Limb (tissue), 2 donors: ENCODE results near the gene QDPR.
"Not testable (repeated sequence)": the region's sequence is repeated elsewhere in the genome, so short reads cannot be mapped to it uniquely, and the experiment has no call there.

ENCODE experiments used
- DNase-seq, 2 donors: peaks; one replicate each; pipeline ENCODE4 v3.0.0-alpha.2; 2016; ENCODE audit errors: extremely low spot score in 2 of 2

Gene QDPR

GRCh38 chr4:17511950-17512795 lies at the start of gene QDPR:
QDPR (minus strand) TSS chr4:17512090; CDS start chr4:17512054, 36 bp downstream.
- peak; percentile 67 to 84 for DNase-seq

DNA sequence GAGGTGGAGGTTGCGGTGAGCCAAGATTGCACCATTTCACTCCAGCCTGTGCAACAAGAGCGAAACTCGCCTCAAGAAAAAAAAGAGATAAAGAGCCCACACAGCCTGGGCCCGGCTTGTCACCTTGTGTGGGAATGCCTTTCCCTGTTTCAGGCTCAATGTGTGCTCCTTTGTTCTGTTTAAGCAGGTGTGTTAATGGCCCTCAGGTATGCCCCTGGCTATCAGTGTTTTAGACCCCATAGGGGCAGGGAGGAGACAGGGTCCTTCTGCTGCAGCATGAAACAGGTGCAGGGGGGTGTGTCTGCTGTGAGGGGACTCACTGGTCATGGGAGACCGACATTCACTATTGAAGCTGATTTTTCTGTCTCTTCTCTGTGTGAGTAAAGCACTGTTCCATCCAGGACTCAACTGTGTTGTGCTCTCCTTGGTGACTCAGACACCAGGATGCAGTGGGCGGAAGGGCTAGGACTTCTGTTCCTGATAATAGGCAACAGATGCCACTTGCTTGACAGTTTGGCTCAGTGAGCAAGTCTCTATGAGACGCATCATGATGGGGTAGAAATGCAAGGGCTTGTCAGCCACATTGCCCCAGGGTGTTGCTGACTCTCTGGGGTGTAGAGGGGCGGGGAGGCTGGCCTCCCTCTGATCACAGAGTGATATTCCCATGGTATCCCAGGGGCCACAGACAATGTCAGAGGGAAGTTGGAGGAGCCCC lies 49.5 kb upstream of the QDPR start:
- DNase-seq = no peak

DNA sequence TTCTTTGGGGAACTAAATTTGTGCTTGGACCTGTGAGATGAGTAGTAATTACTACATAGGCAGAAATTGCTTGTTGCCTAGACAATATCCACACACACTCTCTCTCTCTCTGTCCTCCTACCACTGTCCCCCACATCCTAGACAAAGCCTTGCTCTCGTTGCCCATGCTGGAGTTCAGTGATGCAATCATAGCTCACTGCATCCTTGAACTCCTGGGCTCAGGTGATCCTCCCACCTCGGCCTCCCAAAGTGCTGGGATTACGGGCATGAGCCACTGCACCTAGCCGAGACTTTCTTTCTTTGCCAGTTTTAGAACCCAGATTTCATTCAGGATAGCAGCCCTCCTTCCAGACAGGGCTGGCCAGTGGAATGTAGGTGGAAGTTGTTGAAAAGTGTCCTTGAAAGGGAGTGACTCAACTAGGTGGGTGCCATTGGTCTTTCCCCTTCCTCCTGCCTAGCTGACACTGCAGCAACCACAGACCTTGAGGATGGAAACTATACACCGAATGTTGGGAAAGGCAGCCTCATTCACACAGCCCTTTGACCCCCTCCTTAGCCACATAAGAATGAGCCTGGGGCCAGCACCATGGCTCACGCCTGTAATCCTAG lies 48.3 kb upstream of the QDPR start:
- DNase-seq = no peak

DNA sequence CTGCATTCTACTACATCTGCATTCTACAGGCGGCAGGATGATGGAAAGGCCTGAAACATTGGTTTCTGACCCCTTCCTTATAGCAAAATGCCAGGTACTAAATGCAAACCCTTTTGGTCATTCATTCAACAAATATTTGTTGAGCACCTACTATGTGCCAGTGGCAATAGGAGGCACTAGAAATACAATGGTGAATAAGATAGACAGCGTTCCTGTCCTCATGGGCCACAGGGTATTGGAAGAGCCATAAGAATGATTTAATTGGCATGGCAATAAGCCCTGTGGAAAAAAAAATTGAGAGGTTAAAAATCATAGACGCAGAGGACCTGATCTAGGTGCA lies 47.8 kb upstream of the QDPR start:
- DNase-seq = no peak

DNA sequence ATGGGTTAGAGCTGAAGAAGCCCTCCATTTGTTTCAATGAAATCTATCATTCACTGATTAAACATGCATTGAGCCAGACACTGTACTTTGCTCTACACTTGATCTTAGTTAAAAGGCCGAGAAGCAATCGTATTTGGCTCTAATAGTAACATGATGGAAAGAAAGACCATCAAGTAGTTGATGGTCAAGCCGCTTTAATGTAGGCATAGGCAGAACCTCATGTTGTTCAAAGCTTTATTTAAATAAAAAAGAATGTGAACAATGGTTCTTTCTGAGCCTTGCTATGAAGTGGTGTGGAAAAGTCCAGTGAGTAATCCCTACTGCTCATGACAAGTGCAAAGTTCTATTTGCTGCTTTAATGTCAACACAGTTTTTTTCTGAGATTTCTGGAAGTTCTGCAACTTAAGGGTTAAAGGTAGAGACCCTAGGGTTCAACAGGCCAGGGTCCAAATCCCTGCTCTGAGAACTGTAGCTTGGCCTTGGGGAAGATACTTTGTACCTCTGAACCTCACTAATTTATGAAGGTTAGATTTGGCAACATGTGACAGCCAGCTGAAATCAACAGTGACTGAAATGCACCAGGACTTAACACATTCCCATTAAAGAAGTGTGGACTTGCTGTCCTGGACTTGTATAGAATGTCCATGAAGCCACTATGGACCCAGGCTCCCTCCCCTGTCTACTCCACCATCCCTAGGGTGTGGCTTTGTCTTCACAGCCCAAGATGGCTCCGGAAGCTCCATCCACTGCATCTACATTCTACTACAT lies 47.2 kb upstream of the QDPR start:
- no peak for DNase-seq

GRCh38 chr4:17557880-17558279 lies 46.0 kb upstream of the QDPR start:
- no peak for DNase-seq

DNA sequence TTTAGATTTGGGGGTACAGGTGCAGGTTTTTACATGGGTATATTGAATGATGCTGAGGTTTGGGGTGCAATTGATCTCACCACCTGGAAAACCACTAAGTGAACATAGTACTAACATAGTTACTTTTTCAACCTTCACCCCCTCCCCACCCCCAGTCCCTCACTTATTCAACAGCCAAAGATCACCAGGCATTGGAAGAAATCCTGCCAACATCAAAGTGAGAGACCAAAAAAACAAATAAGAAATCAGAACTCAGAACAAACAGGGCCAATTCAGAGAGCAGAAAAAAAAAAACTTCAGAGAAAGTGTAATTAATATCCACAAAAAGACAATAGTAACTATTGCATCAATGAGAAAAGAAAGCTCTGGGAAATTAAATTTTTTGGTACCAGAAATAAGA lies 44.6 kb upstream of the QDPR start:
- DNase-seq = no peak

- no peak for DNase-seq
Measured at GRCh38 chr4:17554568-17554967, 42.7 kb upstream of the QDPR start.

GRCh38 chr4:17552427-17552826 lies 40.5 kb upstream of the QDPR start:
- no peak for DNase-seq

DNA sequence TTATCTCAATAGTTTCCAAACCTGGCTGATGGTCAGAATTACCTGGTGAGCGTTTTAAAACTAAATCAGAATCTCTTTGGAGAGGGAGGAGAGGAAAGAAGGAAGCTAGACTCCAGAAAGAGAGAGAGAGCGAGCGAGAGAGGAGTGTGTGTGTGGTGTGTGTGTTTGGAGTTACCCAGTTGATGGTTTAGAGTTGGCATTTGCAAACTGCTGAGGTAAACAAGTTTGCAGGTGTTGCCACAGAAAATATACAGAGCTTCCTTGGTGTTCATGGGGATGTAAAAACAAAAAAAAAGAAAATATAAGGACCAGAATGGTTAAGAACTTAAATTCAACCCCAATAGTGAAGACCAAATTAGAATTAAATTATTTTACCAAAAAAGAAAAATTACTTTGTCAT lies 38.7 kb upstream of the QDPR start:
- no peak for DNase-seq

DNA sequence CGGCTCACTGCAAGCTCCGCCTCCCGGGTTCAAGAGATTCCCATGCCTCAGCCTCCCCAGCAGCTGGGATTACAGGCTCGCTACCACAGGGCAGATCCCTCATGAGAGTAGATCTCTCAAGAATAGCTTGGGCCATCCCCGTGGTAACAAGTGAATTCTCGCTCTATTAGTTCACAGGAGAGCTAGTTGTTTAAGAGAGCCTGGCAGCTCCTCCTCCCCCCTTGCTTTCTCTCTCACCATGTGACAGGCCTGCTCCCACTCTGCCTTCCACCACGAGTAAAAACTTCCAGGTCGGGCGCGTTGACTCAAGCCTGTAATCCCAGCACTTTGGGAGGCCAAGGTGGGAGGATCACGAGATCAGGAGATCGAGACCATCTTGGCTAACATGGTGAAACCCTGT lies 34.8 kb upstream of the QDPR start:
- no peak for DNase-seq

- DNase-seq = no peak
Measured at GRCh38 chr4:17546222-17546621, 34.3 kb upstream of the QDPR start.

DNA sequence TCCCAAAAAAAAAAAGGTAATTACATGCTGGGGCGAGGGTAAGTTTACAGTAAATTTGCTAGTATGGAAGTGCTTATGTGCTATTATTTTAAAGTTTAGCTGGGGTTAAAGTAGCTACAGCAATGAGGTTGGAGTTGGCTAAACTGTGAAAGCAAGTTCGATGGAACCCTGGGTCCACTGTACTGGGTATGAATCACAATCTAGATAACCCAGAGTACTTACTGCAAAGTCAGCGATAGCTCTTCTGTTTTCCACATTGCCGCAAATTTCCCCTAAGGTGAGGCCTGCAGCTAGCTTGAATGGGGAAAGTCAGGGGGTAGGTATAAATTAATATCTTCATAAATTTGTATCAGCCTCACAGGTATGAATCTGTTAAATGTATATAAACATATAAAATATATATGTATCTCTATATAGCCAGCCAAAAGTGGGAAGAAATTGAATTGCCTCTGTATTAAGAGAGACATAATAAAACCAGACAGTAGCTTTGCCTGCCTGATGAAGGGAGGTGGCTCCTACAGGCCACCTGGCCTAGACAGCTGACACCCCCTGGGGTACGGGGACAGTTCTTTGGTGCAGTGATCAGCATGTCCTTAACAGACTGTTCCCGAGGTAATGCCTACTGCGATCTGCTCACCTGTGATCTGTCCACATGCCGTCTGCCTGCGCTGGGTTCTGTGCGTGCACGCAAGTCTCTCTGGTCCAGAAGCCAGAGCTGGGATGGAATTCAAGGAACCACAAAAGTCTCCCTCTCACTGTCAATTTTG lies 33.7 kb upstream of the QDPR start:
- no peak for DNase-seq

DNA sequence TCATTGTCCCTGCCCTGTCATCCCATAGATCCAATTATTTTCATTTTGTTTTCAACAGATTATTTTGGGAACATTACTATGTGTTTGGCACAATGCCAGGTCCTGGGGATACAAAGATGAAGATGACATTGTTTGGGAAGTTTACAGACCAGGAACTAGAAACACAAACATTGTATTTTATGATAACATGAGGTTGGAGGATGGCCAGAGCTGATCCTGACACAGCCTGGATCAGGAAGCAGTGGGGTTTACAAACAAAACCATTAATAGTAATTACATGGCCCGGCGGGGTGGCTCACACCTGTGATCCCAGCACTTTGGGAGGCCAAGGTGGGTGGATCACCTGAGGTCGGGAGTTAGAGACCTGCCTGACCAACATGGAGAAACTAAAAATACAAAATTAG lies 32.9 kb upstream of the QDPR start:
- DNase-seq = no peak

DNA sequence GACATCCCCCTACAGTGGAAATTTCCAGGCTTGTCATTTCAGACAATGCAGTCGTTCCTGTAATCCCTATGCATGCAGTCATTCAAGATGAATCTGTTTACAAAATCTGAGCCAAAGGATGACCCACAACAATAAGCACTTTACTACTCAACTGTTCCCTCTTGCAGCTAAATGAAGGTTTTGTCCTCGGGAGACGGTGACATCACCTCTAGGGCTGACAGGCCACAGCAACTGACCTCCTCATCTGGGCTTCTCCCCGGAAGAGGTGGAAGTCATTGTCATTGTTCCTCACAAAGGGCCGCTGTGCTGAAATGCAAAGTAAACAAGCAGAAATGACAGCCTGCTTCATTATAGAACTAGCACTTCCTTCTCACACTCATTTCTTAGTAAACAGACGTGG lies 32.3 kb upstream of the QDPR start:
- no peak for DNase-seq

- not testable (repeated sequence) for DNase-seq
Measured at GRCh38 chr4:17537060-17537459, 25.2 kb upstream of the QDPR start.

DNA sequence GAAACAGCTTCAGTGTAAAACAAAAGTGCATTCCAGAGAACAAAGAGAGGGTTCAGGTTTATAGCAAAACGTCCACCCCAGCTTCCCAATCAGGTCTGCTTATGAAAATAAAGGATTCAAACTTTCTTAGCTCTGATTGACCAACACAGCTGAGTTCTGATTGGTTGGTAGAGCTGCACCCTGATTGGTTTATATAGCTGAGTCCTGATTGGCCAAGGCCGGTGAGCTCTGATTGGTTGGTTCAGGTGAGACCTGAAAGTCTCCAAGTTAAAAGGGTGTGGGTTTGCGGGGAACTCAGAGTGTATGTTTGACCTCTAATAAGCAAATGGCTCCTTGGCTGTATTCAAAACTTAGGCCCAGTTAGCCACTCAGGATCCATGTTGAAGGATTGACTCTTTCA lies 24.0 kb upstream of the QDPR start:
- DNase-seq = no peak

DNA sequence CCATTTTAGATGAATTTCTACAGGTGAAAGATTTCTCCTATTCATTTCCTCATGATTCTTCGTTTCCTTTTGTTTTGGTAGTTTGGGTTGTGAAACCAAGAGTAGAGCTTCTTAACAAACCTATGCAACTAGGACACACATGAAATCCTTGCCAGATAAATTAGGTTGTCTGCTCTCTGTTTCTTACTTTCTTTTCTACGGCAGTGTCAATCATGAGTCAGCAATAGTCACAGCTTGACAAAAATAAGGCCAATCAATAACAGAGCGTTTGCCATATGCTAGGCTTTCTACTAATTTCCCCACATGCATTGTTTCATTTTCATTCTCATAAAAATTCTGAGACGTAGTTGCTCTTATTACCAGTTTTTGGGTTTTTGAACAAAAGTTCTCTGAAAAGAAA lies 23.4 kb upstream of the QDPR start:
- DNase-seq = no peak

DNA sequence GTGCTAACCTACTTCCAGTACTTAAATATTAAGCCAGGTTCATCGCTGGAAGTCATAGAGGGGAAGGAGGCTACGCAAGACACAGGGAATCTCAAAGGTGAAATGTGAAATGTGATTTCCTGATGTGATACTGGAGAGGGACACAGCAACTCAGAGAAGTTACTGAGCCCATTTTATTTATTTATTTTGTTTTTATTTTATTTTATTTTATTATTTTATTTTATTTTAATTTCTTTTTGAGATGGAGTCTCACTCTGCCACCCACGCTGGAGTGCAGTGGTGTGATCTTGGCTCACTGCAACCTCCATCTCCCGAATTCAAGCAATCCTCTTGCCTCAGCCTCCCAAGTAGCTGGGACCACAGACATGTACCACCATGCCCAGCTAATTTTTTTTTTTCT lies 22.8 kb upstream of the QDPR start:
- DNase-seq = no peak

GRCh38 chr4:17531538-17532285 lies 19.8 kb upstream of the QDPR start:
- DNase-seq = no peak
